Vagina (tissue), 2 donors: ENCODE data around the gene FBRSL1.

Experiments used
- CTCF ChIP-seq, 3 experiments: fragments of 450-650 bp in 2 of 3; fragments of 200-600 bp in 1 of 3; sonication (generic) in 1 of 3; IDR thresholded peaks; one replicate each; pipeline ENCODE4 v1.5.1; 2017 to 2019; ENCODE audit warnings: antibody characterized with exemption in 3 of 3, mild to moderate bottlenecking in 2 of 3, moderate library complexity in 2 of 3
- POLR2A ChIP-seq, 2 donors: fragments of 450-650 bp; IDR thresholded peaks; one replicate each; pipeline ENCODE4 v1.6.1; 2017; ENCODE audit warnings: antibody characterized with exemption in 2 of 2, mild to moderate bottlenecking in 2 of 2, moderate library complexity in 2 of 2

GRCh38 chr12:132517013-132517739 is 27.2 kb downstream of the FBRSL1 start:
- TF ChIP-seq CTCF (IDR thresholded peaks at IDR 0.05) (no peak), POLR2A (IDR thresholded peaks at IDR 0.05) (no peak)
